Right atrium auricular region (tissue), 2 donors: ENCODE results near the gene IL23R. TPM values are rescaled to one million over a fixed set of nuclear protein-coding genes. Genes with fewer than 3 reads are reported as not detected.
"Not testable (repeated sequence)": the region's sequence is repeated elsewhere in the genome, so short reads cannot be mapped to it uniquely, and the experiment has no call there.

ENCODE experiments used
- DNase-seq: peaks from one replicate; pipeline ENCODE4 v3.0.0-alpha.2; 2019; ENCODE audit warnings: low spot score
- H3K27ac ChIP-seq, 2 donors: fragments of 200-600 bp; sonication (generic); 1 replicate in 1 of 2; 2 replicates in 1 of 2; pipeline ENCODE4 v1.5.1; 2016 to 2019
- H3K27me3 ChIP-seq, 2 donors: fragments of 200-600 bp; sonication (generic); one replicate each; pipeline versions ENCODE4 v1.5.1 to v1.6.0; 2017 to 2019
- H3K36me3 ChIP-seq: fragments of 200-600 bp; sonication (generic); one replicate; pipeline ENCODE4 v1.5.1; 2016
- H3K4me1 ChIP-seq, 2 donors: fragments of 200-600 bp; sonication (generic); one replicate each; pipeline versions ENCODE4 v1.5.1 to v1.6.0; 2017 to 2019
- H3K4me3 ChIP-seq, 2 donors: fragments of 200-600 bp; sonication (generic); 1 replicate in 1 of 2; 2 replicates in 1 of 2; pipeline ENCODE4 v1.5.1; 2017 to 2019; ENCODE audit warnings: mild to moderate bottlenecking in 1 of 2, moderate library complexity in 1 of 2
- H3K9me3 ChIP-seq, 2 donors: fragments of 200-600 bp; sonication (generic); one replicate each; pipeline ENCODE4 v1.5.1; 2019
- CTCF ChIP-seq, 2 donors: fragments of 200-600 bp; sonication (generic); IDR thresholded peaks; one replicate each; pipeline ENCODE4 v1.5.1; 2019; ENCODE audit warnings: antibody characterized with exemption in 2 of 2
- total RNA-seq, 2 donors: library from RNA; depleted of rRNA; stranded (reverse); fragments of >200 nt; gene quantifications; one replicate each; pipeline ENCODE4 v1.1.0, GENCODE V29; 2016

The IL23R gene
- total RNA-seq, 2 donors from 2014 or later = not detected

GRCh38 chr1:67144696-67145095, 21.6 kb upstream of the IL23R start:
- H3K27ac ChIP-seq = no peak overlapping the region
- H3K4me1 ChIP-seq = no peaks in the 10 kb centered on the region
- no peaks in the 10 kb centered on the region for H3K27me3 ChIP-seq
- no peaks in the 10 kb centered on the region for H3K36me3 ChIP-seq
- no peaks in the 10 kb centered on the region for H3K9me3 ChIP-seq
- H3K4me3 ChIP-seq = no peak overlapping the region
- TF ChIP-seq CTCF (IDR thresholded peaks at IDR 0.05) = peak in 1 of 2 donors; percentile 27
- no peak for DNase-seq

GRCh38 chr1:67146101-67146500, 20.2 kb upstream of the IL23R start:
- DNase-seq = no peak
- TF ChIP-seq CTCF (IDR thresholded peaks at IDR 0.05) = no peak
- H3K27me3 ChIP-seq = no peaks in the 10 kb centered on the region
- H3K4me3 ChIP-seq = no peak overlapping the region
- H3K36me3 ChIP-seq = no peaks in the 10 kb centered on the region
- H3K27ac ChIP-seq = no peak overlapping the region
- H3K4me1 ChIP-seq = no peaks in the 10 kb centered on the region
- no peaks in the 10 kb centered on the region for H3K9me3 ChIP-seq

GRCh38 chr1:67146539-67146938, 19.7 kb upstream of the IL23R start:
- H3K4me3 ChIP-seq = no peak overlapping the region
- no peak for DNase-seq
- no peaks in the 10 kb centered on the region for H3K36me3 ChIP-seq
- H3K27me3 ChIP-seq = no peaks in the 10 kb centered on the region
- no peaks in the 10 kb centered on the region for H3K4me1 ChIP-seq
- no peak for TF ChIP-seq CTCF (IDR thresholded peaks at IDR 0.05)
- H3K9me3 ChIP-seq = no peaks in the 10 kb centered on the region
- H3K27ac ChIP-seq = no peak overlapping the region

GRCh38 chr1:67147973-67148372, 18.3 kb upstream of the IL23R start:
- H3K27ac ChIP-seq, H3K36me3 ChIP-seq, H3K27me3 ChIP-seq, H3K4me1 ChIP-seq, H3K4me3 ChIP-seq, H3K9me3 ChIP-seq, DNase-seq: not testable (repeated sequence)

- Histone ChIP-seq H3K4me1 (no peaks in the 10 kb centered on the region), H3K27me3 (no peaks in the 10 kb centered on the region), H3K36me3 (no peaks in the 10 kb centered on the region), H3K4me3 (no peak overlapping the region), H3K9me3 (peaks cover 0 to under 1% of the 10 kb centered on the region in 2 donors), H3K27ac (no peak overlapping the region)
- TF ChIP-seq CTCF (IDR thresholded peaks at IDR 0.05) = no peak
- DNase-seq = no peak
Measured at GRCh38 chr1:67148516-67149178, 17.6 kb upstream of the IL23R start.

GRCh38 chr1:67149179-67149770, 17.0 kb upstream of the IL23R start:
- Histone ChIP-seq H3K9me3 (peaks cover 0 to 6% of the 10 kb centered on the region in 2 donors), H3K4me3 (no peak overlapping the region), H3K27ac (no peak overlapping the region), H3K4me1 (no peaks in the 10 kb centered on the region), H3K27me3 (no peaks in the 10 kb centered on the region), H3K36me3 (no peaks in the 10 kb centered on the region)
- TF ChIP-seq CTCF (IDR thresholded peaks at IDR 0.05) = peak; percentile 42 to 78
- DNase-seq = no peak
